Neuronal stem cell (in vitro differentiated cells): ENCODE data around the gene TP63.
"Not testable (repeated sequence)": the region's sequence is repeated elsewhere in the genome, so short reads cannot be mapped to it uniquely, and the experiment has no call there.

Experiments
- DNase-seq: peaks from one replicate; pipeline ENCODE4 v3.0.0-alpha.2; 2013; ENCODE audit warnings: low spot score
- H2AFZ ChIP-seq: one replicate; pipeline ENCODE4 v1.6.1; 2013; ENCODE audit warnings: mild to moderate bottlenecking, low read length, inconsistent platforms
- H2AK5ac ChIP-seq: 2 replicates; pipeline ENCODE4 v1.6.1; 2013; ENCODE audit warnings: low read depth, mild to moderate bottlenecking, inconsistent platforms, low read length, moderate library complexity, mixed read lengths
- H2BK120ac ChIP-seq: 2 replicates; pipeline ENCODE4 v1.6.1; 2013; ENCODE audit warnings: low read depth, mild to moderate bottlenecking, inconsistent platforms, low read length, moderate library complexity, mixed read lengths
- H2BK12ac ChIP-seq: one replicate; pipeline ENCODE4 v1.6.1; 2013; ENCODE audit warnings: low read length, inconsistent platforms
- H2BK15ac ChIP-seq: 2 replicates; pipeline ENCODE4 v1.6.1; 2013; ENCODE audit warnings: mild to moderate bottlenecking, low read length, inconsistent platforms, mixed read lengths
- H2BK5ac ChIP-seq: one replicate; pipeline ENCODE4 v1.6.1; 2013; ENCODE audit warnings: inconsistent platforms, mild to moderate bottlenecking, low read length, moderate library complexity
- H3K14ac ChIP-seq: one replicate; pipeline ENCODE4 v1.6.1; 2013; ENCODE audit warnings: low read length, inconsistent platforms
- H3K18ac ChIP-seq: 2 replicates; pipeline ENCODE4 v1.6.1; 2013; ENCODE audit warnings: low read length, inconsistent platforms
- H3K23ac ChIP-seq: 2 replicates; pipeline ENCODE4 v1.6.1; 2013; ENCODE audit warnings: low read depth, mild to moderate bottlenecking, mixed read lengths, low read length, inconsistent platforms; ENCODE audit not compliant: poor library complexity
- H3K27ac ChIP-seq: replicated peaks from 3 replicates; pipeline ENCODE4 v1.5.1; 2013; ENCODE audit warnings: low read length, inconsistent platforms
- H3K27me3 ChIP-seq, 3 experiments: 2 replicates each; pipeline ENCODE4 v1.6.1; 2013; ENCODE audit warnings: low read length in 3 of 3, mild to moderate bottlenecking in 2 of 3, inconsistent platforms in 1 of 3, low read depth in 1 of 3, mixed read lengths in 1 of 3, moderate library complexity in 1 of 3; ENCODE audit not compliant: control insufficient read depth in 3 of 3, insufficient read depth in 3 of 3
- H3K36me3 ChIP-seq, 2 donors: replicated peaks in 1 of 2; 2 replicates each; pipeline ENCODE4 v1.6.1; 2013; ENCODE audit warnings: low read length in 2 of 2; ENCODE audit not compliant: control insufficient read depth in 2 of 2, insufficient read depth in 2 of 2
- H3K4ac ChIP-seq: 2 replicates; pipeline ENCODE4 v1.6.1; 2013; ENCODE audit warnings: inconsistent platforms, mild to moderate bottlenecking, low read length, moderate library complexity
- H3K4me1 ChIP-seq, 2 donors: 1 replicate in 1 of 2; 2 replicates in 1 of 2; pipeline ENCODE4 v1.6.1; 2013; ENCODE audit warnings: low read length in 2 of 2, low read depth in 1 of 2; ENCODE audit not compliant: control insufficient read depth in 2 of 2, insufficient read depth in 1 of 2
- H3K4me2 ChIP-seq: one replicate; pipeline ENCODE4 v1.6.1; 2013; ENCODE audit warnings: mild to moderate bottlenecking, low read length, inconsistent platforms; ENCODE audit not compliant: insufficient read depth, poor library complexity, severe bottlenecking
- H3K4me3 ChIP-seq, 2 donors: 2 replicates each; pipeline ENCODE4 v1.5.1; 2013; ENCODE audit warnings: low read length in 2 of 2, mild to moderate bottlenecking in 2 of 2, inconsistent platforms in 1 of 2, moderate library complexity in 1 of 2
- H3K79me1 ChIP-seq: one replicate; pipeline ENCODE4 v1.6.1; 2013; ENCODE audit warnings: low read depth, mild to moderate bottlenecking, inconsistent platforms, low read length, moderate library complexity
- H3K9ac ChIP-seq: one replicate; pipeline ENCODE4 v1.6.1; 2013; ENCODE audit warnings: mild to moderate bottlenecking, low read depth, low read length, inconsistent platforms; ENCODE audit not compliant: poor library complexity
- H3K9me3 ChIP-seq, 2 donors: replicated peaks in 1 of 2; 2 replicates each; pipeline versions ENCODE3 to v1.6.1; 2013; ENCODE audit warnings: low read length in 2 of 2, mild to moderate bottlenecking in 2 of 2, inconsistent platforms in 1 of 2, low read depth in 1 of 2, mixed read lengths in 1 of 2, moderate library complexity in 1 of 2; ENCODE audit not compliant: control insufficient read depth in 2 of 2, insufficient read depth in 1 of 2
- H4K8ac ChIP-seq: one replicate; pipeline ENCODE4 v1.6.1; 2013; ENCODE audit warnings: low read depth, mild to moderate bottlenecking, inconsistent platforms, low read length, moderate library complexity
- H4K91ac ChIP-seq: one replicate; pipeline ENCODE4 v1.6.1; 2013; ENCODE audit warnings: low read length, low read depth, mild to moderate bottlenecking, inconsistent platforms; ENCODE audit not compliant: poor library complexity
- WGBS, 2 donors: extraction: QIAGEN DNeasy Blood & Tissue Kit; methylation state at CpG; one replicate each; pipeline ENCODE4 v1.1.7; 2013; ENCODE audit warnings: missing lambda C conversion rate in 2 of 2, mixed read lengths in 1 of 2; ENCODE audit not compliant: insufficient read length in 2 of 2, insufficient replicate concordance in 1 of 2; ENCODE audit errors: extremely low coverage in 2 of 2; 5-methylcytosine and 5-hydroxymethylcytosine counted together

TP63 gene

GRCh38 chr3:189744235-189744634, 113.0 kb downstream of the TP63 start:
- H3K4me1 ChIP-seq, result no peaks in the 10 kb centered on the region
- no peak overlapping the region for H3K4me2 ChIP-seq
- H3K4me3 ChIP-seq, result no peak overlapping the region
- DNase-seq, result no peak
- no peaks in the 10 kb centered on the region for H3K79me1 ChIP-seq
- no peak overlapping the region for H3K27ac ChIP-seq
- H3K27me3 ChIP-seq, result no peaks in the 10 kb centered on the region
- no peaks in the 10 kb centered on the region for H3K36me3 ChIP-seq
- no peak overlapping the region for H2BK5ac ChIP-seq
- no peak overlapping the region for H3K9ac ChIP-seq
- H2AFZ ChIP-seq, result no peak overlapping the region
- H4K91ac ChIP-seq, result no peak overlapping the region
- H2BK120ac ChIP-seq, result no peak overlapping the region
- H3K14ac ChIP-seq, result no peak overlapping the region
- H3K4ac ChIP-seq, result no peak overlapping the region
- no peak overlapping the region for H4K8ac ChIP-seq
- H2AK5ac ChIP-seq, result no peak overlapping the region
- H2BK15ac ChIP-seq, result no peak overlapping the region
- no peak overlapping the region for H3K18ac ChIP-seq
- peak overlapping the region; percentile 73 for H3K23ac ChIP-seq
- peaks cover 0 to 8% of the 10 kb centered on the region in 2 donors for H3K9me3 ChIP-seq
- WGBS, 2 donors, result no CpG with 5 or more reads among the region's 5 CpGs
- no peak overlapping the region for H2BK12ac ChIP-seq

- H3K27ac ChIP-seq, result no peak overlapping the region
Observed at GRCh38 chr3:189745622-189746021, 114.4 kb downstream of the TP63 start.

GRCh38 chr3:189748046-189748445, 116.9 kb downstream of the TP63 start:
- H3K18ac ChIP-seq, result no peak overlapping the region
- H3K23ac ChIP-seq, result no peak overlapping the region
- no peak overlapping the region for H3K14ac ChIP-seq
- no peak for DNase-seq
- no peaks in the 10 kb centered on the region for H3K27me3 ChIP-seq
- H3K4me3 ChIP-seq, result no peak overlapping the region
- H3K79me1 ChIP-seq, result no peaks in the 10 kb centered on the region
- no peak overlapping the region for H2AFZ ChIP-seq
- H4K91ac ChIP-seq, result no peak overlapping the region
- H3K9me3 ChIP-seq, result peaks cover 0 to 8% of the 10 kb centered on the region in 2 donors
- H3K9ac ChIP-seq, result no peak overlapping the region
- H3K4me2 ChIP-seq, result no peak overlapping the region
- no peaks in the 10 kb centered on the region for H3K36me3 ChIP-seq
- H2BK15ac ChIP-seq, result no peak overlapping the region
- WGBS, 2 donors, result no CpG with 5 or more reads among the region's 2 CpGs
- H2AK5ac ChIP-seq, result no peak overlapping the region
- H2BK12ac ChIP-seq, result no peak overlapping the region
- no peak overlapping the region for H4K8ac ChIP-seq
- H3K4ac ChIP-seq, result no peak overlapping the region
- no peak overlapping the region for H2BK120ac ChIP-seq
- H2BK5ac ChIP-seq, result no peak overlapping the region
- H3K4me1 ChIP-seq, result no peaks in the 10 kb centered on the region
- H3K27ac ChIP-seq, result no peak overlapping the region

More at GRCh38 chr3:189745622-189746021, 114.4 kb downstream of the TP63 start:
- Histone ChIP-seq H3K27me3 (no peaks in the 10 kb centered on the region), H4K8ac (no peak overlapping the region), H2AFZ (no peak overlapping the region), H4K91ac (no peak overlapping the region), H3K14ac (no peak overlapping the region), H2AK5ac (no peak overlapping the region), H2BK12ac (no peak overlapping the region), H3K18ac (no peak overlapping the region), H3K79me1 (no peaks in the 10 kb centered on the region), H3K4me2 (no peak overlapping the region), H2BK120ac (no peak overlapping the region), H3K4me1 (no peaks in the 10 kb centered on the region), H3K9ac (no peak overlapping the region), H3K4me3 (no peak overlapping the region), H2BK15ac (no peak overlapping the region), H2BK5ac (no peak overlapping the region), H3K23ac (no peak overlapping the region), H3K9me3 (peaks cover 0 to 8% of the 10 kb centered on the region in 2 donors), H3K4ac (no peak overlapping the region), H3K36me3 (no peaks in the 10 kb centered on the region)
- DNase-seq, result no peak
- no CpG with 5 or more reads among the region's 1 CpG for WGBS, 2 donors

GRCh38 chr3:189750972-189751371, 119.8 kb downstream of the TP63 start:
- H2AFZ ChIP-seq, H2BK15ac ChIP-seq, H3K4me1 ChIP-seq, H3K36me3 ChIP-seq, H3K18ac ChIP-seq, H3K27me3 ChIP-seq, H3K4me2 ChIP-seq, H3K9ac ChIP-seq, H2AK5ac ChIP-seq, H3K27ac ChIP-seq, H2BK12ac ChIP-seq, H4K8ac ChIP-seq, DNase-seq, H4K91ac ChIP-seq, H3K23ac ChIP-seq, H2BK5ac ChIP-seq, H3K9me3 ChIP-seq, H3K79me1 ChIP-seq, H2BK120ac ChIP-seq, H3K14ac ChIP-seq, H3K4me3 ChIP-seq, H3K4ac ChIP-seq: not testable (repeated sequence)
- no CpG with 5 or more reads among the region's 4 CpGs for WGBS, 2 donors
